DOHH2 (cell line): ENCODE data around the gene WWOX.

Source experiments
- H3F3A ChIP-seq: fragments of 200-600 bp; sonication (generic), shearing (Covaris generic); 2 replicates; pipeline ENCODE4 v1.6.0; 2016; ENCODE audit warnings: antibody characterized with exemption, mild to moderate bottlenecking; ENCODE audit not compliant: control insufficient read depth, insufficient read depth
- H3K27ac ChIP-seq: fragments of 200-600 bp; sonication (generic); 2 replicates; pipeline ENCODE4 v1.5.1; 2014; ENCODE audit warnings: low read depth, mild to moderate bottlenecking, low read length, moderate library complexity
- H3K27me3 ChIP-seq: fragments of 200-600 bp; sonication (generic); 2 replicates; pipeline ENCODE4 v1.6.1; 2014; ENCODE audit warnings: mild to moderate bottlenecking, low read length, mixed read lengths; ENCODE audit not compliant: control insufficient read depth
- H3K36me3 ChIP-seq: fragments of 200-600 bp; sonication (generic); 2 replicates; pipeline ENCODE4 v1.6.1; 2014; ENCODE audit warnings: mild to moderate bottlenecking, low read length, moderate library complexity, mixed read lengths; ENCODE audit not compliant: control insufficient read depth
- H3K4me1 ChIP-seq: fragments of 200-600 bp; sonication (generic); 2 replicates; pipeline ENCODE4 v1.6.1; 2014; ENCODE audit warnings: mild to moderate bottlenecking, low read length, mixed read lengths; ENCODE audit not compliant: control insufficient read depth
- H3K4me2 ChIP-seq: fragments of 200-600 bp; sonication (generic); 2 replicates; pipeline ENCODE4 v1.6.0; 2014; ENCODE audit warnings: mild to moderate bottlenecking, low read length, moderate library complexity
- H3K4me3 ChIP-seq: fragments of 200-600 bp; sonication (generic); 2 replicates; pipeline ENCODE4 v1.5.1; 2014; ENCODE audit warnings: mild to moderate bottlenecking, low read length, mixed read lengths
- H3K79me2 ChIP-seq: fragments of 200-600 bp; sonication (generic); 2 replicates; pipeline ENCODE4 v1.6.1; 2014; ENCODE audit warnings: mild to moderate bottlenecking, low read length, mixed read lengths; ENCODE audit not compliant: control insufficient read depth
- H3K9me2 ChIP-seq: fragments of 200-600 bp; sonication (generic); replicated peaks from 2 replicates; pipeline ENCODE4 v1.6.1; 2014; ENCODE audit warnings: mild to moderate bottlenecking, low read length, mixed read lengths; ENCODE audit not compliant: control insufficient read depth
- H3K9me3 ChIP-seq: fragments of 200-600 bp; sonication (generic); 2 replicates; pipeline ENCODE4 v1.6.1; 2014; ENCODE audit warnings: antibody characterized with exemption, low read length, mixed read lengths; ENCODE audit not compliant: control insufficient read depth, insufficient read depth
- H4K20me1 ChIP-seq: fragments of 200-600 bp; sonication (generic); 2 replicates; pipeline ENCODE4 v1.6.0; 2014; ENCODE audit warnings: low read depth, mild to moderate bottlenecking, antibody characterized with exemption, low read length, moderate library complexity; ENCODE audit not compliant: control insufficient read depth, insufficient read depth
- CTCF ChIP-seq: fragments of 200-600 bp; sonication (generic); IDR thresholded peaks from one replicate; pipeline ENCODE4 v1.5.1; 2014; ENCODE audit warnings: antibody characterized with exemption, mild to moderate bottlenecking, low read depth, low read length; ENCODE audit not compliant: poor library complexity, severe bottlenecking
- EZH2phosphoT487 ChIP-seq: fragments of 200-600 bp; sonication (generic); IDR thresholded peaks from 2 replicates; pipeline ENCODE4 v1.6.1; 2017; ENCODE audit warnings: borderline replicate concordance, mild to moderate bottlenecking, antibody characterized with exemption, low read length, moderate library complexity, mixed read lengths

The WWOX gene

GRCh38 chr16:79206889-79207288 is 1107.4 kb downstream of the WWOX start:
- no peaks in the 10 kb centered on the region for H4K20me1 ChIP-seq
- H3K36me3 ChIP-seq: no peaks in the 10 kb centered on the region
- H3K4me3 ChIP-seq: no peak overlapping the region
- no peaks in the 10 kb centered on the region for H3K4me1 ChIP-seq
- TF ChIP-seq CTCF (no peak), EZH2phosphoT487 (no peak)
- no peaks in the 10 kb centered on the region for H3K9me2 ChIP-seq
- no peak overlapping the region for H3K4me2 ChIP-seq
- no peak overlapping the region for H3K27ac ChIP-seq
- H3K27me3 ChIP-seq: no peaks in the 10 kb centered on the region
- H3F3A ChIP-seq: no peaks in the 10 kb centered on the region
- no peaks in the 10 kb centered on the region for H3K79me2 ChIP-seq
- H3K9me3 ChIP-seq: no peaks in the 10 kb centered on the region

GRCh38 chr16:79209308-79209707 is 1109.9 kb downstream of the WWOX start:
- no peak overlapping the region for H3K27ac ChIP-seq
- no peaks in the 10 kb centered on the region for H3F3A ChIP-seq
- H3K9me3 ChIP-seq: no peaks in the 10 kb centered on the region
- H3K9me2 ChIP-seq: no peaks in the 10 kb centered on the region
- H4K20me1 ChIP-seq: no peaks in the 10 kb centered on the region
- no peak overlapping the region for H3K4me2 ChIP-seq
- H3K4me3 ChIP-seq: no peak overlapping the region
- H3K4me1 ChIP-seq: no peaks in the 10 kb centered on the region
- no peaks in the 10 kb centered on the region for H3K27me3 ChIP-seq
- TF ChIP-seq CTCF (no peak), EZH2phosphoT487 (no peak)
- H3K79me2 ChIP-seq: no peaks in the 10 kb centered on the region
- H3K36me3 ChIP-seq: no peaks in the 10 kb centered on the region

GRCh38 chr16:79210607-79211006 is 1111.2 kb downstream of the WWOX start:
- Histone ChIP-seq H3K9me3 (no peaks in the 10 kb centered on the region), H3K27ac (no peak overlapping the region), H3K4me2 (no peak overlapping the region), H3K9me2 (no peaks in the 10 kb centered on the region), H4K20me1 (no peaks in the 10 kb centered on the region), H3K36me3 (no peaks in the 10 kb centered on the region), H3K4me3 (no peak overlapping the region), H3K27me3 (no peaks in the 10 kb centered on the region), H3F3A (no peaks in the 10 kb centered on the region), H3K4me1 (no peaks in the 10 kb centered on the region), H3K79me2 (no peaks in the 10 kb centered on the region)
- TF ChIP-seq CTCF: no peak
- no peak for TF ChIP-seq EZH2phosphoT487

- H3K27ac ChIP-seq: no peak overlapping the region
- H3F3A ChIP-seq: no peaks in the 10 kb centered on the region
- H3K36me3 ChIP-seq: no peaks in the 10 kb centered on the region
- TF ChIP-seq EZH2phosphoT487: no peak
- no peak for TF ChIP-seq CTCF
- no peaks in the 10 kb centered on the region for H3K79me2 ChIP-seq
- H3K4me1 ChIP-seq: no peaks in the 10 kb centered on the region
- H3K4me3 ChIP-seq: no peak overlapping the region
- H3K4me2 ChIP-seq: no peak overlapping the region
- no peaks in the 10 kb centered on the region for H3K9me2 ChIP-seq
- H4K20me1 ChIP-seq: no peaks in the 10 kb centered on the region
- no peaks in the 10 kb centered on the region for H3K9me3 ChIP-seq
- no peaks in the 10 kb centered on the region for H3K27me3 ChIP-seq
Observed at GRCh38 chr16:79211586-79211985, 1112.1 kb downstream of the WWOX start.
